Nephron progenitor cell (in vitro differentiated cells): ENCODE data around the gene TFRC.
"Not testable (repeated sequence)": the region's sequence is repeated elsewhere in the genome, so short reads cannot be mapped to it uniquely, and the experiment has no call there.

Source experiments
- DNase-seq: peaks from one replicate; pipeline ENCODE4 v3.0.0; 2021
- H3K27ac Mint-ChIP-seq: 2 replicates; pipeline ENCODE4 v1.8.0; 2021; ENCODE audit warnings: mild to moderate bottlenecking, moderate library complexity, mixed read lengths
- H3K27me3 Mint-ChIP-seq: 2 replicates; pipeline ENCODE4 v1.8.0; 2021; ENCODE audit warnings: mild to moderate bottlenecking, low read depth, mixed read lengths; ENCODE audit not compliant: poor library complexity
- H3K36me3 Mint-ChIP-seq: 2 replicates; pipeline ENCODE4 v1.8.0; 2021; ENCODE audit warnings: low read depth, mixed read lengths
- H3K4me1 Mint-ChIP-seq: 2 replicates; pipeline ENCODE4 v1.8.0; 2021; ENCODE audit warnings: mixed read lengths
- H3K4me3 Mint-ChIP-seq: 2 replicates; pipeline ENCODE4 v1.8.0; 2021; ENCODE audit warnings: mild to moderate bottlenecking, moderate library complexity, mixed read lengths
- H3K9me3 Mint-ChIP-seq: 2 replicates; pipeline ENCODE4 v1.8.0; 2021; ENCODE audit warnings: mild to moderate bottlenecking, moderate library complexity, mixed read lengths
- TF ChIP-seq, protein P1 (sequence below): fragments of 200-600 bp; sonication (generic); IDR thresholded peaks from 2 replicates; pipeline ENCODE4 v1.5.0; 2021; ENCODE audit warnings: antibody characterized with exemption

The TFRC gene

DNA sequence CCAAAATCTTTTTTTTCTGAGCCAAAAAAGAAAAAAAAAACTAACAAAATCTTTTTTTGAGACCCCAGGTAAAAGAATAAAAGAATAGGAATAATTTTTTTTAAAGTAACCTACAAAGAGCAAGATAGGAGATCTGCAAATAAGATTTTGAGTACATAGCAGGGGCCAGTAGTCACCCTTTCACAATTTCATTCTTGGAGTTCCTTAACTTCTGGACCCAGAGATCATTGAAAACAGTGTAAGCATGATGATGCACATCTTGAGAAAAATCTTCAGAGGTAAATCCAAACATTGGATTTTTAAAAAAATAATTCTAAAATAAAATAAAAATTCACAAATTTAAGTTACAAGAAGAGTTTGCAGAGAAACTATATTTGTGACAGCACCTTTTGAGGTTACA, 18.8 kb downstream of the TFRC start:
- TF ChIP-seq, protein P1, sequence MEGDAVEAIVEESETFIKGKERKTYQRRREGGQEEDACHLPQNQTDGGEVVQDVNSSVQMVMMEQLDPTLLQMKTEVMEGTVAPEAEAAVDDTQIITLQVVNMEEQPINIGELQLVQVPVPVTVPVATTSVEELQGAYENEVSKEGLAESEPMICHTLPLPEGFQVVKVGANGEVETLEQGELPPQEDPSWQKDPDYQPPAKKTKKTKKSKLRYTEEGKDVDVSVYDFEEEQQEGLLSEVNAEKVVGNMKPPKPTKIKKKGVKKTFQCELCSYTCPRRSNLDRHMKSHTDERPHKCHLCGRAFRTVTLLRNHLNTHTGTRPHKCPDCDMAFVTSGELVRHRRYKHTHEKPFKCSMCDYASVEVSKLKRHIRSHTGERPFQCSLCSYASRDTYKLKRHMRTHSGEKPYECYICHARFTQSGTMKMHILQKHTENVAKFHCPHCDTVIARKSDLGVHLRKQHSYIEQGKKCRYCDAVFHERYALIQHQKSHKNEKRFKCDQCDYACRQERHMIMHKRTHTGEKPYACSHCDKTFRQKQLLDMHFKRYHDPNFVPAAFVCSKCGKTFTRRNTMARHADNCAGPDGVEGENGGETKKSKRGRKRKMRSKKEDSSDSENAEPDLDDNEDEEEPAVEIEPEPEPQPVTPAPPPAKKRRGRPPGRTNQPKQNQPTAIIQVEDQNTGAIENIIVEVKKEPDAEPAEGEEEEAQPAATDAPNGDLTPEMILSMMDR = no peak
- Mint-ChIP-seq H3K27ac (no peak overlapping the region), H3K4me1 (no peaks in the 10 kb centered on the region), H3K9me3 (no peaks in the 10 kb centered on the region), H3K4me3 (no peak overlapping the region), H3K27me3 (no peaks in the 10 kb centered on the region), H3K36me3 (peaks cover 90% of the 10 kb centered on the region)
- no peak for DNase-seq

DNA sequence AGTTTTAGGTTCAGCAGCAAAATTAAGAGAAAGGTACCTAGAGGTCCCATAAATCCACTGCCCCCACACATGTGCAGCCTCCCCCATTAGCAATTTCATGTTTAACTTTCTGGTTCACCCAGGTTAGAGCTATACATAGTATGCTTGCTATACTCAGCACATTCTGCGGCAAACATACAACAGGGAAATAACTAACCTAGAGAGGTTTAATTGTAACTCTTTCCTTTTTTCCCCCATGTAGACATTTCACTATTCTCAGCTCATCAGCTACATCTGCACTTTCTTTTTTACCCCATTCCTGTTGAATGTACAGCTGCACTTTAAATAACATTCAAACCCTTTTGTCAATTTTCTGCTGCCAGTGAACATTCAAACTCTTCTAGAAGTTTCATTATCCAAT, 21.1 kb downstream of the TFRC start:
- Mint-ChIP-seq H3K27me3 (no peaks in the 10 kb centered on the region), H3K27ac (no peak overlapping the region), H3K9me3 (no peaks in the 10 kb centered on the region), H3K4me3 (no peak overlapping the region), H3K4me1 (no peaks in the 10 kb centered on the region), H3K36me3 (peaks cover 82% of the 10 kb centered on the region)
- DNase-seq = no peak
- TF ChIP-seq, protein P1 = no peak

DNA sequence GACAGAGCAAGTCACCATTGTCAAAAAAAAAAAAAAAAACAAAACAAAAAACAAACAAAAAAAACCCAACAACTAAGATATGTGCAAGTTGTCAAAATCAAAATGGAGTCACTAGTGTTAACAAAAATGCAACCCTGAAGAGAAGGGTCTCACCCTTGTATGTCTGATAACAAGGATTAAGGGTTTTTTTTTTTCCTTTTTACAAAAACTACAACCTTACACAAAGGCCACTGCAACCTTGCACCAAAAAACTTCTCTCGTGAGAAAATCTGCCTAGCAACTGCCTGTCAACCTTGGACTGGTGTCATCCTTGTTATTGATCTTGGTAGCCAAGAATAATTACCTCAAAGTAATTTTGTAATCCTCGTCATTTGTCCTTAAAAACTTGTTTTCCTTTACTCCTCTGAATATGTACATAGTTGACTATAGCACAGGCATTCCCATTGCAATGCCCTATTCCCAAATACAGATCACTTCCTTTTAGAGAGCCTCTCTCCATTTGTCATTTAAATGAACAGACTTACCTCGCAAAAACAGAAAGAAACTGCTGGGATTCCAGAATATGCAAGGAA, 24.0 kb downstream of the TFRC start:
- no peak for DNase-seq
- no peaks in the 10 kb centered on the region for H3K27me3 Mint-ChIP-seq
- H3K4me3 Mint-ChIP-seq = no peak overlapping the region
- H3K4me1 Mint-ChIP-seq = no peaks in the 10 kb centered on the region
- H3K36me3 Mint-ChIP-seq = peaks cover 74% of the 10 kb centered on the region
- TF ChIP-seq, protein P1 = no peak
- no peaks in the 10 kb centered on the region for H3K9me3 Mint-ChIP-seq
- no peak overlapping the region for H3K27ac Mint-ChIP-seq

DNA sequence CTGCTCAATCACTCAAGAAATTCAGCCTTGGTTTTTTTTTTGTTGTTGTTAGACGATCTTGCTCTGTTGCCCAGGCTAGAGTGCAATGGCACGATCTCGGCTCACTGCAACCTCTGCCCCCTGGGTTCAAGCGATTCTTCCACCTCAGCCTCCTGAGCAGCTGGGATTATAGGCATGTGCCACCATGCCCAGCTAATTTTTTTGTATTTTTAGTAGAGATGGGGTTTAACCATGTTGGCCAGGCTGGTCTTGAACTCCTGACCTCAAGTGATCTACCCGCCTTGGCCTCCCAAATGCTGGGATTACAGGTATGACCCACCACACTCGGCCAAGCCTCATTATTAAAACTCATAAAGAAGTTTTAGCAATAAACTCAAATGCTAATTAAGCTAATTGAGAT, 25.5 kb downstream of the TFRC start:
- not testable (repeated sequence) for H3K4me3 Mint-ChIP-seq, H3K27me3 Mint-ChIP-seq, H3K9me3 Mint-ChIP-seq, H3K4me1 Mint-ChIP-seq, H3K27ac Mint-ChIP-seq, DNase-seq
- peaks cover 68% of the 10 kb centered on the region for H3K36me3 Mint-ChIP-seq

DNA sequence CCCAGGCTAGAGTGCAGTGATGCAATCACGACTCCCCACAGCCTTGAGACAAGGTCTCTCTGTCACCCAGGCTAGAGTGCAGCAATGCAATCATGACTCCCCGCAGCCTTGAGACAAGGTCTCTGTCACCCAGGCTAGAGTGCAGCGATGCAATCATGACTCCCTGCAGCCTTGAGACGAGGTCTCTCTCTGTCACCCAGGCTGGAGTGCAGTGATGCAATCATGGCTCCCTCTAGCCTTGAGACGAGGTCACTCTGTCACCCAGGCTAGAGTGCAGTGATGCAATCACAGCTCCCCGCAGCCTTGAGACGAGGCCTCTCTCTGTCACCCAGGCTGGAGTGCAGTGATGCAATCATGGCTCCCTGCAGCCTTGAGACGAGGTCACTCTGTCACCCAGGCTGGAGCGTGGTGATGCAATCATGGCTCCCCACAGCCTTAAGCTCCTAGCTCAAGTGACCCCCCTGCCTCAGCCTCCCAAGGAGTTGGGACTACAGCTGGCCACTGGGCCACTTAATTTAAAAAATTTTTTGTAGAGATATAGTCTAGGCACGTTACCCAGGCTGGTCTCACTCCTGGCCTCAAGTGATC, 26.1 kb downstream of the TFRC start:
- Mint-ChIP-seq H3K4me3 (no peak overlapping the region), H3K36me3 (peaks cover 69% of the 10 kb centered on the region), H3K4me1 (peaks cover 7% of the 10 kb centered on the region), H3K9me3 (no peaks in the 10 kb centered on the region), H3K27me3 (no peaks in the 10 kb centered on the region), H3K27ac (no peak overlapping the region)
- TF ChIP-seq, protein P1 = no peak
- DNase-seq = no peak

DNA sequence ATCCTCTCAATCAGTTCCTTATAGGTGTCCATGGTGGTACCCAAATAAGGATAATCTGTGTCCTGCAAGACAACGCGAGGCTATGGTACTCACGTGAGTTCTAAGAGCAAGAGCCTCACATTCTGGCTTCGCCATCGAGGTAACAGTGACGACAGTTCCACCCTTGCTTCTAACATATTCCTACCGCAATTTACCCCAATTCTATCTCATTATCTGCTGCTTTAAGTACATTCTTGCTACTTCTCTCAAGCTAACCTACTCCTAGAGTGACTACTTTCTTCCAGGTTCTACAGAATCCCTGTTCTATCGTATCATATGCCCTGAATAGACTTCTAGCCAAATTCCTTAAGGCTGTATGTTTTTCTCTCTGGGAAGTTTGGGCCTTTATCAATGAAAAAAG, 26.6 kb downstream of the TFRC start:
- Mint-ChIP-seq H3K4me1 (peaks cover 8% of the 10 kb centered on the region), H3K9me3 (no peaks in the 10 kb centered on the region), H3K36me3 (peaks cover 66% of the 10 kb centered on the region), H3K27ac (no peak overlapping the region), H3K27me3 (no peaks in the 10 kb centered on the region), H3K4me3 (no peak overlapping the region)
- TF ChIP-seq, protein P1 = no peak
- DNase-seq = no peak
